TTC549 (cell line): ENCODE data around the gene ADAMTS14.

Experiments used
- FAIRE-seq: peaks from 2 replicates; lab custom pipeline; 2012; peaks lifted over from hg19 to GRCh38; lab: Jason Lieb, UNC

ADAMTS14 gene

DNA sequence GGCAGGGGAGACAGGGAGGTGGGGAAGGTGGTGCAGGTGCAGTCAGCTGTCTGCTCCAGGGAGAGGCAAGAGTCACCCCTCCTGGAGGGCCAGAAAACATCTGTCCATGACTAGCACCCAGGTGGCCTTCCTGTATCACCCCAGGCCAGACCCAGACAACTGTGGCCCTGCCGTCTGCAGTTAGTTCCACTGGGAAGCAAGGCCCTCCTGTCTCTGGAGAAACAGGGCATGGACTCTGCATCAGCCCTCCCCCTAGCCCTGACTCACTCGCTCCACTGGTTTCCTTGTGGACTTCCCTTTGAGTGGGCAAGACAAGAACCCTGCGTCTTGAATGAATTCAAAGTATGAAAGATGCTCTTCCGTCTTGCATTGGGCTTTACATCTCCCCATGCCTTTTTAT lies 100.3 kb downstream of the ADAMTS14 start:
- FAIRE-seq = no peak

DNA sequence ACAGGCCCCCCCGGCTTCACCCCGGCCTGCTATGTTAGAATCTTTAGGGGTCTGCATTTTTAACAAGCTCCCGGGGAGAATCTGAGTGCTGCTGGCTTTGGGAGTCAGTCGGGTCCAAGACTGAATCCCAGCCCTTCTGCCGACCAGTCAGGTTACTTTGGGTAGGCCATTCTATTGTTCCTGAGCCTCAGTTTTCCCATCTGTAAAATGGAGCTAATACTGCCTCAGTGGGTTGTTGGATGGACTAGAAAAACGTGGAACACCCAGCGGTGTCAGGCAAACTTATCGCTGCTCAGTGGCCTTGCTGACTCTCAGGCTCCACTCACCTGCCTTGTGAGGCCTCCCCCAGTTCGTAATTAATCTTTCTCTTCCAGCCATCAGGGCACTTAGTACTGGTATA lies 101.2 kb downstream of the ADAMTS14 start:
- FAIRE-seq = no peak

DNA sequence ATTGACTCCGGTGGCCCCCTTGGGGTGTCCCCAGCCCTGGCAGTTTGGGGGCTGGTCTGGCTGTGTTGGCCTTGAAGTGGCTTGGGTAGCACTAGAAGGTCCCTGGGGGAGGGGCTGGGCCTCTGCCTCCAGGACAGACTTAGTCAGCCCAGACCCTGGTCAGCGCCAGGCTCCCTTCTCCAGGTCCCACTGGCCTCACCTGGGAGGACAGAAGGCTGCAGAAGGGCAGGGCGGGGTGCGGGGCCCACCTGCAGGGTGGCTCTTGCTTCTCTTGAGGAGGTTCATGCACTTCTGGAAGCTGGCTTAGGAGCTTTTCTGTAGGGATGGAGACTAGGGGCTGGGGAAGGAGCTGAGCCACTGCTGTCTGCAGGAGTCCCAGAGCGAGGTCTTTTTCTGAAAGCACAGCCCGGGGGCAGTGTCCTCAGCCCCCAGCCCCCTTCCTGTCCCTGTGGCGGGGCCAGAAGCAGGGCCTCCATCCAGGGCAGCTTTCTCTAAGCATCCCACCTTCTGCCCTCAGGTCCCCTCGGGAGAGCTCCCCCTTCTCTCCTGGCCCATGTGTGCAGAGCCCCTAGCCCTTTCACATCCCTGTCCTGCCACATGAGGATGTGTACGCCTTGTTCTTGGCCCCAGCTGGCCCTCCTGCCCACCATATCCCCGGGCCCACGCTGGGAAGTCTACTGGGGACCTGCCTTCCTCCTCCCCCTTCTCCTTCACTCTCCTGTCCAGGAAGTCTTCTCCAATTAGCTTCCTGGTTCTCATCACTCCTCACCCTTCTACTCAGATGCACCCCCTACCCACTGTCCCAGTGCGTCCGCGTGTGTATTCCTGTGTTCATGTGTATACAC lies 101.9 kb downstream of the ADAMTS14 start:
- no peak for FAIRE-seq

DNA sequence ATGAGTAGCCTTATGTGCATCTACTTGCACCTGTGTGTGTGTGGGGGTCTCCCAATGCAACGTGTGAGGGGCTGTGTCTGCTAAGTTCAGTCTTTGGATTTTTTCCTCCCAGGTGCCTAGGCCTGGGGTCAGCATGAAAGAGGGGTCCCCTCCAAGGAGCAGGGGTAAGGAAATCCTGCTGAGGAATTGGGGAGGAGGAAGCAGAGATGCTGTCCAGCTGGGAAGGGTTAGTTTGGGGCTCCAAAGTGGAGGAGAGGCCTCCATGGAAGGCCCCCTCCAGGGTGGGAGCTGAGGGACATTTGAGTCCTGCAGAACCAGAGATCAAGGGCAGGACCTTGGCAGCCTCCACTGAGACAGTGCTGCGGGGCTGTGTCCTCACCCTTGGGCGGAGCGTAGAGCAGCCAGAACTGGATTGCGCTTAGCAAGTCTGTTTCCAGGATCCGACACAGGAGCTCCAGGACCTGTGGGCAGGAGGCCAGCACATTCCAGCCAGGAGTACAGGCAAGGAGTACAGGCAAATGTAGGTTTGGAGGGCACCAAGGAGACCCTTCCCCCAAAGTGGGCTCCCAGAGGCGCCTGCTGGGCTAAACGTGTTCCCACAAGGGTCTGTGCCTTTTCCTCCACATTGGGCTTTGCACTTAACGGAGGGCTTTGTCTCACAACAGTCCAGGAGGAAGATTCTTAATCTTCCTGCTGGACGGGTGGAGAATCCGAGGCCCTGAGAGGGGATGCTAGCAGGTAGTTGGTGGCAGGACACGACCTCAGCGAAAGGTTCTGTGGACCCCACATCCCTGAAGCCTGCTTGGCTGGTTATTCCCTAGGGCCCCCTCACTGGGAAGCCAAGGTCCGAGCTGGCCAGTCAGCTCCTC lies 102.7 kb downstream of the ADAMTS14 start:
- no peak for FAIRE-seq

DNA sequence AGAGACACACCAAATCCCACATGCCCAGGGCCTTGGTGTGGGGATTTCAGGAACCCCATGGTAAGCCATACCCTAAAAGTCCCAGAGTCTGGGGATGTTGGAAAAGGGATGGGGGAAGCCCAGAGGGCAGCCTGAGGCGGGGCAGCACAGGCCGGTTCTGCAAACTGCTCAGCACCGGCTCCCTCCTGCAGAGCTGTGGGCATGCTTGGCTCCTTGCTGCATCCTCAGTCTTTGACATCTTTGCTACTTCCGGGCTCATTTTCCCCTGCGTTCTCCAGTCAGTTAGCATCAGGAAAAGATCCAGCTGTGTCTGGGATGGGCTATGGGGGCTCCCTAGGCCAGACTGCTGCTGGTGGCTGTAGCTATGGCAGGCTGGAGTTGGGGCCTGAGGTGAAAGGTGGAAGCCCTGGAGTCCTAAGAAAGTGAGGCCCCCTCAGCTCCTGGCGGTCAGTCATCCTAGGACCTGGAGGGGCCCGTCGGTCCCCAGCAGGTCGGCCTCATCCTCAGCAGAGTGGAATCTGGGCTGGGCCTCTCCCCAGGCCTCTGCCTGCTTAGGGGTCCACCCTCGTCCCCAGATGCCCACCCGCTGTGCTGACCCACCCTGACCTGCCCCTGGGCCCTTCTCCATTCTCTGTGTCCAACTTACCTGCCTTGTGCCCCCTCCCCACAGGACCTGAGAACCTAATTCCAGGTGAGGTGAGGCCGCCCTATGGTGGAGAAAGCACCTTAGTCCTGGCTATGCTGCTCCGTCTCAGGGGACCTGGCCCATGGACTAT lies 103.6 kb downstream of the ADAMTS14 start:
- FAIRE-seq = no peak

DNA sequence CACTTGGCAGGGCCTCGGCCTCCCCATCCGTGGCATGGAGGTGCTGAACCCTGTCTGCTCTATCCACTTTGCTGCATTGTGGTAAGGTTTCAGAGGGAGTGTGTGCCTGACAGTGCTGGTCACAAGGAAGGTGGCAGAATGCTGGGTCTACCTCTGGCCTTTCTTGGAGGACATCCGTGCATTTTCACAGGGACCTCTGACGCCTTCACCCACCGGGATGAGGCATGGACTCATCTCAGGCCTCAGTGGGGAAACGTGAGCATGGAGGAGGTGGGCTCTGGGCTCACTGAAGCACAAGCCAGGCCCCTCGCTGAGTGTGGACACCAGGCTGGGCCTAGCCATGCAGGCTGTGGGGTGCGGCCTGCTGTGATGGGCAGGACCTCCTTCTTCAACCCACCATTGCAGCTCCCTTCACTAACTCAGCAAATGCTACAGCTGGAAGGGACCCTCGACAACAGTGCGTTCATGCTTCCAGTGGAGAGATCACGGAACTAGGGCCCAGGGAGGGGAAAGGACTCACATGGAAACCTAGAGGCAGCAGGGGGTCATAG lies 104.2 kb downstream of the ADAMTS14 start:
- no peak for FAIRE-seq

DNA sequence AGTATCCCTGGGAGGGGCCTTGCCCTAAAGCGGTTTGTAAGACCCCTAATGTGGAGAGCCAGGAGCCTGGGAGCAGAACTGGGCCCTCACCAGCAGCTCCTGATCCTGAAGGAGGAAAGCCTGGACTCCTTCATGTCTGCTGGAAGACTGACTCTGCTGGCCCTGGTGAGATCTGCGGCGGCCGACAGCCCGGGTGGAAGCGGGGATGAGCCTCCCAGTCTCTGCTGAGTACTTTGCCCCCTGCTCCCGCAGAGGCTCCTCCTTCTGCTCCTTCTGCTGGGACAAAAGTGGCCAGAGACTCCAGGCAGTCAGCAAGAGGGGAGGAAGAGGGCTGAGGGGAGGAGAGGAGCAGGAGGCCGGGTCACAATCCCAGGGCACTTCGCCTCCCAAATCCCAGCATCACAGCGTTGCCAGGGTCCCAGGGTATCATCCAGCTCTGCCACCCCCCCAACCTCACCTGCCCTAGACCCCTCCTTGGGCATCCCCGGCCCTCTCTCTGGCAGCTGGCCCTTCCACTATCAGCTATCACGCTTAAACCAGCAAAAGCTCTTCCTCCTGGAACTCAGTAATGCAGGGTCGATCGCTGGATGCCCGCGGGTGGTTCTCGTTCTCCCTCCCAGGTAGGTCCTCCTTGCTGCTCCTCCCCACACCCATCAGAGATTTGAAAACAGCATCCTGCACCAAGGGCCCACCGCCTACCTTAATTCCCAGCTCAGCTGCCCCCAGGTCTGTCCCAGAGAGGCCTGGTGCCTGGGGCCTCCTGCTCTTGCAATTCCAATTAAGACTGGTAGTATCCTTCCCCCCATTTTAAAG lies 105.0 kb downstream of the ADAMTS14 start:
- FAIRE-seq = no peak

DNA sequence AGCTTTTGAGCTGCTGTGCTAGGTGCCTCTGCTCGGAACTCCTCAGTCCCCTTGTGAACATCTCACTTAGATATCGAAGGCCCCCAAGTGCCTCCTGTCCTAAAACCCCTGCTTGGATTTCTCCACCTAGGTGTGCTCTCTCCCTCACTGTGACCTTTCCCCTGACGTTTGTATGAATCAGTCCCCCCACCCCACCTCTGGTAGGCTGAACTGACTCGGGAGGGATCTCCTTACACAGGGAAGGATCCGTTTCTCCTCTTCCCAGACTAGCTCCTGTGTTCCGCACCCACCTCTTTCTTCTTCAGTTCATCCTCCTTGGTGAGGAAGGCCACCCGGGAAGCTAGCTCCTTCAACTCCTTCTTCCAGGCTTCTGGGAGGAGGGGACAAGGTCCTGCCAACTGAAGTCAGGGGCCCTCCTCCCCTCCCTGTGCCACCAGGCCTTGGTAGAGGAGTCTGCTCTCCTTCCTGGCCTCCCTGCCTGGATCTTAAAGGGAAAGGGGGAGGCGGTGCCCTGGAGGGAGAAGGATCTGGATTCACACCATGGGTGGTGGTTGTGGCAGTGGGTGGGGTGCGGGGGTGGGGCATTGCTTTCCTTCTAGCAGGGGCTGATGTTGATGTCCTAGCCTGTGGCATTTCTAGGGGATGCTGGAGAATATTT lies 106.1 kb downstream of the ADAMTS14 start:
- FAIRE-seq = no peak

DNA sequence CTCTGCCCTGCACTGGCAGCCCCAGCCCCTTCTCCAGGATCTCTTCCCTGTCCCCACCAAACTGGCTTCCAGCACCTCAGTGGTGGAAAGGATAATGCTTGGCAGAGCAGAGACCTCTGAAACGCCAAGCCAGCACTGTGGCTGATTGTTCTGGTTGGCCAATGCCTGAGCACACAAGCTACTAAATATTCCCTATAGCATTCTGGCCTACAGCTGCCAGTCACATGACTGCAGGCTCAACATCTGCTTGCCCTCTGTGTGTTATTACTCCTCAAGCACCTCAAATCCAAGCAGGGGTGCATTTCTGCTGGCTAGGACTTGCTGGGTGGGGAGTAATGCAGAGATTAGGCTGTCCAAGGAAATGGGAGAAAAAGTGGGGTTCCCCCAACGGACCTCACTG lies 106.8 kb downstream of the ADAMTS14 start:
- FAIRE-seq = no peak

DNA sequence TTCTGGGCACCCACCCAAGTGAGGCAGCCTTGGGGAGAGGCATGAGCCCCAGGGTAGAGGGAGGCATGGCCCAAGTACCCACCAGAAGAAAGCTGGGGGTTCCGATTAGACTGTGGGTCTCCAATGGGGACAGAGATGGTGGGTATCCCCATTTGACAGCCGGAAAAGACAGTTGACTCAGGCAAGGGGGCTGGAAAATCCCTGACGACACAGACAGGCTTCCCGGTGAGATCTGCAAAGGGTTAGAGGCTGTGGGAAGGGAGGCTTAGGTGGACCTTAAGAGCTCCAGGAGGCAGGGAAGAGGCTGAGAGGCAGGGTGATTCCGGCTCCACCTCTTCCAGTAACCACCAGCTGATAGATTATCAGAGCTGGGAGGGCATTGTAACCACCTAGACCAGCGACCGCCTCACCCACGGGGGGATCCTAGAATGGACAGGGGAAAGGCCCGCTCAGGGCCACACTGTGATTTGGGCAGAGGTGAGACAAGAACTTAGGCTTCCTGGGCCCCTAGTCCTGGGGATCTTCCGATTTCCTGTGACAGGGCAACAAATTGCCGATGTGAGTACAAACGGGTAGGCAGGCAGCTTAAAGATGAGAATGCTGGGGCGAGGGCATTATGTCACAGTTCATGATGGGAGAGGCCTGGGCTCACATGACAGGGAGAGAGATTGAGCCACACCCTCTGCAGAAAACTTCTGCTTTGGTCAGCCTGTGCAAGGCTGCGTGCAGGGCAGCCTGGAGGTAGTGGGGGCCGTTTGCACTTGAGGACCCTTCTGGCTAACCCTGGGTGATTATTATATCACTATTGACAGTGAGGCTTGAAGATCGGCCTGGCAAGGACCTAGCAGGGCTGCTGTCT lies 107.4 kb downstream of the ADAMTS14 start:
- no peak for FAIRE-seq

DNA sequence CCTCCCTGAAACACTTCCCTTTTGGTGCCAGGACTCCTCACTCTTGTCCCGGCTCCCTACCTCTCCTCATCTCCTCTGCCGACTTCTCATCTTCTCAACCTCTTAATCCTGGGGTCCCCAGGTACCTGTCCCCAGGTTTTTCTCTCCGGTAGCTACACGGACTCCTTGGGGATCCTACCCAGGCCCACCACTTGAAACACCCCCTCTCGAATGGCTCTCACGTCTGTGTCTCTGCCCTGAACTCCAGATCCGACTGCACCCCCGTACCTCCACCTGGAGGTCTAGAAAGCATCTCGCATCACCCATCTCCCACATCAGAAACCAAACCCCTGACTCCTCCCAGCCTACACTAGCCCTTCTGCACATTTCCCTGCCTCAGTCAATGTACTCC lies 108.1 kb downstream of the ADAMTS14 start:
- FAIRE-seq = no peak

DNA sequence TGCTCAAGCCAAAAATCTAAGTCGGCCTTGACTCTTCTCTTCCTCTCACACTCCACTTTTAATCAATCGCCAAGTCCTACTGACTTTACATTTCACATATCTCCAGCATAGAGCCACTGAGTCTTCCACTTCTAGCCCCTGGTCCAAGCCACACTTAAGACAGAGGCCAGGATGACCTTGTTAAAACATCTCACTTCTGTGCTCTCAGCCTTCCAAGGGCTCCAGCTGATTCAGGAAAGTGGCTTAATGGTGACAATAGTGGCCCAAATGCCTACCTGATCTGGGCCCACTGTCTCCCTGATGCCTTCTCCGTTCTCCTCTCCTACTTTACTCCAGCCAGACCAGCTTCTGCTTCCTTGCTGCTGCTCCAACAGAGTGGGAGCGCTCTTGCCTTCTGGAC lies 108.5 kb downstream of the ADAMTS14 start:
- no peak for FAIRE-seq

DNA sequence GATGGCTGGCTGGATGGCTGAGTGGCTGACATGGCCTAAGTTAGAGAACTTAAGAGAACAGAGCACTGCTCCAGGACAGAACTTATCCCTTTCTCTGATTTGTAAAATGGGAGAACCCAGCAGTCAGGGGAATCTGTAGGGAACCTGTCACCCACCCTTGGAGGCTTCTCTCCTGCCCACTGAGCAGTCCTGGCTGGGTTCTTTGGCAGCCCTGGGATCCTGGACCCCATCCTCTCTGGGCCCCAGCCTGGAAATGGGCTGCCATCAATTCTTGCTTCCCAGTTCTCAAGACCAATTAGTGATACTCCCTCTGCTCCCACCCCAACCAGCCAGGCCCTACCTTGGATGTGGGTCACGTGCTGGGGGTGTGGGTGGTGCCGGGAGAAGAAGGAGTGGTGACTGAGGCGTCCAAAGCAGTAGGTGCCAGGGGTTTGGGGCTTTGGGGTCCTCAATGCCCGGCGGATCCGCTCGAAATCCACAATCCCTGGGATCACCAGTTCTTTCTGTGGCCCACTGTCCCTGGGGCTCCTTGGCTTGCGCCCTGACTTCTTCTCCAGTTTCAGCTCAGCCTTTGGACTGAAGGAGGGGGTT lies 109.2 kb downstream of the ADAMTS14 start:
- no peak for FAIRE-seq

DNA sequence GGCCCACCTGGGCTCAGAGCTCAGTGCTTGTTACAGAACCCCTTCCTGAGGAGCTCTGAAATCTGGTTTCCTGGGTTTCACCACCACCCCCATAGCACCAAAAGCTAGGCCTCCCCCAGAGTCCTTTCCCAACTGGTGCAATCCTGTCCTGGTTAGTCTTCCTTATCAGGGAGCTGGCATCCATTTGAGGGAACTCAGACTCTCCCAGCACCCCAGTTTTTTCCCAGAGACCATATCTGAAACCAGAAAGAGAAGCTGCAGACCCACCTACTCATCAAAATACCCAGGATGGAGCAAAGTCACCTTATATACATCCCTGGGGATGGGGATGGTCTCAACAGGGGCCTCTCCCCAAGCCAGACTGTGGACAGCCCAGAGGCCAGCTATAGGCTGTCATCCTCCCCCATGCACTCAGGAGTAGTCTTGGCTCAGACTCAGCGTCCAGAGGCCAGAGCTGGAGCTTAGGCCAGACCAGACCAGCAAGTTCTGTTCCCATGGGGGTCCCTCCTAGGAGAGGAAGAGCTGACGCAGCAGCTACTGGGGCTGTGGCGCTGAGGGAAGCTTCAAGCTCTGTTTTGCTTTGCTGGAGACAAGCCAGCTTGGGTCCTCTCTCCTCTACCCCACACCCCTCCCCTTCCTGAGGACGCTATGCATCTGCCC lies 109.9 kb downstream of the ADAMTS14 start:
- no peak for FAIRE-seq

DNA sequence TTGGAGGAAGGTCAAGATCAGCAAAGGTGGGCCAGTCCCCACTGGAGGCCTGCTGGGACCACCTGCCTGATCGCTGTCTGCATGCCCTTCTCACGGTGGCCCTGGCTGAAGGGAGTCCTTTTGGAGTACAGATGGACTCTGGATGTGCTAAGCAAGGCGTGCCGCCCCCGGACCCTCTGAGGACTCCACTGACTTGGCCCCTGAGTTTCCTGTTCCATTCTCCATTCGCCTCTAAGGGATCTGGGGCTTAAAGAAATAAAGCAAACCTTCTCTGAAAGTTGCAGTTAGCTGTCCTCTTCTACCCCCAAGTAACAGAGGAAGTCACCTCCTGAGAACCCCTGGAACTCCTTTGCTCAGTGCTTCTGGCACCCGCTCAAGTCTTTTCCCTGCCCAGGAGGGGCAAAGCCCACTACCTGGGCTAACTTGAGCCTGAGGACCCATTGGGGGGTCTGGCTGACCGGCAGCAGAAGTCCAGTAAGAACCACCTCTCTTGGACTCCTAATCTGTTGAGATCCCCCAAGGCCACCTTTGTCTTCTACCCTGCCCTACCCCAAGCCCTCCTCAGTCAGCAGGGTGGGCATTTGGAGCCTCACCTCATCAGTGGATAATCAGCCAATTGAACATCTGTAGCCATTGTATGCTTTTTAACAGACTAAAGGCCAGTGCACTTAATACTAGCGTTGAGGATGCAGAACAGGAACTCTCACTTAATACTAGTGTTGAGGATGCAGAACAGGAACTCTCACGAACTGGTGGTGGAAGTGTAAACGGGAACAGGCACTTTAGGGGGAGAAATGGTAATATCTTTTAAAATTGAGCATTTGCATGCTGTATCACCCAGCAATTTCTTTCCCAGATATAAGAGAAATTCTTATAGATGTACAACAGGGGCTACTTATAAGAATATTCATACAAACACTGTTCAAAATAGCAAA lies 110.7 kb downstream of the ADAMTS14 start:
- FAIRE-seq = no peak

DNA sequence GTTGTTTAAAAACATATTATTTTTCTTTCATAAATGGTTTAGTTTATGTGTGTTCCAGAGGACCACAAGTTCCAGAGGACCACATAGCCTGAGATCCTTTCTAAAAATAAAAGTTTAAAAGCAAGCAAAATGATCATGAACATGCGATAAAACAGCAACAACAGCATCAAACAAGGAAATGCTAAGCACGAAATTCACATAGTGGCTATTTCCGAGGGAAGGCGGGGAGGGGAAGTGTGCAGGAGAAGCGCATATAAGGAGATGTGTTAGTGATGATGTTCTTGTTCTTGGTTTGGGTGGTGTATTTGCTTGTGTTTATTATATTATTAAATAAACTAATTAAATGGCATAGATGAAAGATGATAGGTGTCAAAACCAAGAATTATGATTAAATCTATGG lies 111.7 kb downstream of the ADAMTS14 start:
- no peak for FAIRE-seq

DNA sequence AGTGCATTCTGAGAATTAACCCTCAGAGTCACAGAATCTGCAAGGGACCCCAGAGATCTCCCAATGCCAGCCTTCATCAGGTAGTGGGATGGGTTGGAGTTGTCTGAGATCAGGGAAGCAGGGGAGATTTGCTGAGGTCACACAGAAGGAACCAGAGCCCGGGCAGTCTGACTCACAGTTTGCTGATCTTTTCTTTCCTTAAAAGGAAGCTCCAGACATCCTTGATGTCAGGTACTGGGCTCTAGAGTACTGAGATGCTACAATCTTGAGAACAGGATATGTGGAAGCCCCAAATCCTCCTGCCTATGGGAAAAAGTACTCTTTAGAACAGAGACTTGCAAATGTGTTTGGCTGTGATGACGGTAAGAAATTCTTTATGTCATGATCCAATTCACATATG lies 112.2 kb downstream of the ADAMTS14 start:
- no peak for FAIRE-seq

DNA sequence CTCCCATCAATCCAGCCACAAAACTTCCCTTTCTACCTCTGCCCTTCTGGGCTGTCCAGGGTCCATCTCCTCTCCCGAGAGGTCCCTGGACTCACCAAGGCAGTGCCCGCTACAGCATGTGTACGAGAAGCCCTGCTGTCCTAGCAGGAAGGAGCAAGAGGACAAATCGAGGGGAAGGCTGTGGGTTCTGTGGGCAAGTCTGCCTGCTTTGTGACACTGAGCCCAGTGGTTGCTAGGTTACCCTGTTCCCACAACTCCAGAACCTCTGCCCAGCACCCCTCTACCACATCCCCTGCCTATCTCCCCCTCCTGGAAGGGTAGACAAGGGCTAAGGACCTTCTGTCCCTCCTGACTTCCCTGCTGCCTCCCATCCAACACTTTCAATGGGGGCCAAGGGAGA lies 112.9 kb downstream of the ADAMTS14 start, which contains the start of gene TBATA:
Gene TBATA (minus strand): TSS at position 188 of the 400 bp plus-strand sequence. CDS start 1,998 bp downstream, outside the sequence.
- no peak for FAIRE-seq
